Stomach (tissue), 4 donors: Measurements from ENCODE around the gene HOXD8.

ENCODE experiments used
- EP300 ChIP-seq: sonication (generic); formaldehyde crosslinking; IDR thresholded peaks from one replicate; pipeline ENCODE4 v1.6.1; 2017; ENCODE audit warnings: antibody characterized with exemption
- POLR2A ChIP-seq, 4 donors: fragments of 450-650 bp; IDR thresholded peaks; one replicate each; pipeline ENCODE4 v1.6.1; 2016; ENCODE audit warnings: antibody characterized with exemption in 4 of 4, control low read depth in 2 of 4, mild to moderate bottlenecking in 1 of 4, moderate library complexity in 1 of 4
- POLR2AphosphoS5 ChIP-seq, 3 donors: sonication (generic); formaldehyde crosslinking; IDR thresholded peaks; one replicate each; pipeline ENCODE4 v1.6.1; 2016; ENCODE audit warnings: antibody characterized with exemption in 3 of 3
- TF ChIP-seq, protein P1 (sequence below), 7 experiments: fragments of 450-650 bp in 4 of 7; fragments of 200-600 bp in 3 of 7; sonication (generic) in 3 of 7; IDR thresholded peaks; one replicate each; pipeline ENCODE4 v1.5.1; 2016 to 2019; ENCODE audit warnings: antibody characterized with exemption in 7 of 7, control low read depth in 2 of 7, mild to moderate bottlenecking in 1 of 7

DNA sequence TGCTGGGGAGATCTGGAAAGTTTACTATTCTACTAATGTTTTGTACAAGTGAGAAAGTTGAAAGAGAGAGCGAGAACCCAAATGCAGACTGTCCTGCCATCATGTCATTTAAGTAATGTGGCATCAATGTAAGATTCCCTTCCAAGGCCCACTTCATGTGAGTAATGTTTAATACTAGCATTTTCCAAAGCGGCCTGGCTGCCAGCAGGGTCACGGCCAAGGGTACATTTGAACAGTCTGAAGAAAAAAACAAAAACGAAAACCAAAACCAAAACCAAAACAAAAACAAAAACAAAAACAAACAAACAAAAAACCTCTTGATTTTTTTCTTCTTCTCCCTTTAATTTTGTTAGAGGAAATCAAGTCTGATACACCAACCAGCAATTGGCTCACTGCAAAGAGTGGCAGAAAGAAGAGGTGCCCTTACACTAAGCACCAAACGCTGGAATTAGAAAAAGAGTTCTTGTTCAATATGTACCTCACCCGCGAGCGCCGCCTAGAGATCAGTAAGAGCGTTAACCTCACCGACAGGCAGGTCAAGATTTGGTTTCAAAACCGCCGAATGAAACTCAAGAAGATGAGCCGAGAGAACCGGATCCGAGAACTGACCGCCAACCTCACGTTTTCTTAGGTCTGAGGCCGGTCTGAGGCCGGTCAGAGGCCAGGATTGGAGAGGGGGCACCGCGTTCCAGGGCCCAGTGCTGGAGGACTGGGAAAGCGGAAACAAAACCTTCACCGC, 10.7 kb upstream of the HOXD8 start:
- TF ChIP-seq, protein P1, sequence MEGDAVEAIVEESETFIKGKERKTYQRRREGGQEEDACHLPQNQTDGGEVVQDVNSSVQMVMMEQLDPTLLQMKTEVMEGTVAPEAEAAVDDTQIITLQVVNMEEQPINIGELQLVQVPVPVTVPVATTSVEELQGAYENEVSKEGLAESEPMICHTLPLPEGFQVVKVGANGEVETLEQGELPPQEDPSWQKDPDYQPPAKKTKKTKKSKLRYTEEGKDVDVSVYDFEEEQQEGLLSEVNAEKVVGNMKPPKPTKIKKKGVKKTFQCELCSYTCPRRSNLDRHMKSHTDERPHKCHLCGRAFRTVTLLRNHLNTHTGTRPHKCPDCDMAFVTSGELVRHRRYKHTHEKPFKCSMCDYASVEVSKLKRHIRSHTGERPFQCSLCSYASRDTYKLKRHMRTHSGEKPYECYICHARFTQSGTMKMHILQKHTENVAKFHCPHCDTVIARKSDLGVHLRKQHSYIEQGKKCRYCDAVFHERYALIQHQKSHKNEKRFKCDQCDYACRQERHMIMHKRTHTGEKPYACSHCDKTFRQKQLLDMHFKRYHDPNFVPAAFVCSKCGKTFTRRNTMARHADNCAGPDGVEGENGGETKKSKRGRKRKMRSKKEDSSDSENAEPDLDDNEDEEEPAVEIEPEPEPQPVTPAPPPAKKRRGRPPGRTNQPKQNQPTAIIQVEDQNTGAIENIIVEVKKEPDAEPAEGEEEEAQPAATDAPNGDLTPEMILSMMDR (IDR thresholded peaks at IDR 0.05) = no peak
- TF ChIP-seq POLR2AphosphoS5 (IDR thresholded peaks at IDR 0.05) (no peak), EP300 (no peak), POLR2A (IDR thresholded peaks at IDR 0.05) (no peak)
